CD4-positive, alpha-beta T cell treated with Interleukin-10 for 1 hour (primary cell): ENCODE results near the gene LHX4.

Experiments used
- DNase-seq: peaks from one replicate; pipeline ENCODE4 v3.0.0-alpha.2; 2020

Gene LHX4

GRCh38 chr1:180312926-180313325 lies 82.9 kb downstream of the LHX4 start:
- no peak for DNase-seq

GRCh38 chr1:180327089-180327488 lies 97.0 kb downstream of the LHX4 start:
- DNase-seq, result no peak
